Left cardiac atrium (tissue), 4 donors: ENCODE results near the gene DUS1L. TPM values are rescaled to one million over a fixed set of nuclear protein-coding genes. Genes with fewer than 3 reads are reported as not detected.

Source experiments
- ATAC-seq, 2 donors: fragments of 200-7000 bp; cut with Tn5 transposase; one replicate each; pipeline ENCODE4 v1.9.1; 2020; ENCODE audit warnings: mild to moderate bottlenecking in 2 of 2, moderate library complexity in 2 of 2
- DNase-seq: peaks from one replicate; pipeline ENCODE4 v3.0.0-alpha.2; 2020
- intact Hi-C, 2 donors: fragments of 100-400 bp; cut with DNase I; formaldehyde crosslinking; loops; one replicate each; pipeline versions ENCODE4 v1.14.1 to v1.15.1; 2022 to 2023
- total RNA-seq, 2 donors: library from RNA; stranded (reverse); fragmentation: NEBNext Ultra II Directional; extraction: Animal tissue kit (Norgen Biotek cat#: 25700); gene quantifications; one replicate each; pipeline ENCODE4 v1.2.1, GENCODE V29; 2021
- donor health status: DM: no; HTN: yes; CAD: no.
- donor health status: DM: no; HTN: yes; CAD: no; lungs with severe emphysema.
- donor health status: DM: yes; HTN: yes; CAD: no.
- donor health status: Dilated cardiomyopathy.

DUS1L gene
- total RNA-seq, 2 donors from 2014 or later = 59.2 to 65.4 TPM

DNA sequence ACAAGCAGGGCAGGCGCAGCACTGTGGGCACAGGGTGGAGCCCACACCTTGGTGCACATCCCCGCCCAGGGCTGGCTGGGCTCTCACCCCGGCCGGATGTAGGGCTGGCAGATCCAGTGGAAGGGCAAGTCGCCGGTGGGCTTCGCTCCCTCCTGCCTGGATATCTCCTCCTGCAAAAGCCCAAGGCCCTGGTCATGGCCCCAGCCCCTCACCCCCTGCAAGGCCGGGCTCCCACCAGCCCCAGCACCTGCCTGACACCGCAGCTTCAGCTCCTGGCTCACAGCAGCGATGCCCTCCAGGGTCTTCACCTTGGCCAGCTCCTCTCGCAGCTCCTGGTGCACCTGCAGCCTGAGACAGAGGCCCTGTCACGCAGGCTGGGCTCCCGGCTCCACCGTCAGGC lies 5.0 kb downstream of the DUS1L start:
- DNase-seq (peak; percentile 21), ATAC-seq (no peak)

DNA sequence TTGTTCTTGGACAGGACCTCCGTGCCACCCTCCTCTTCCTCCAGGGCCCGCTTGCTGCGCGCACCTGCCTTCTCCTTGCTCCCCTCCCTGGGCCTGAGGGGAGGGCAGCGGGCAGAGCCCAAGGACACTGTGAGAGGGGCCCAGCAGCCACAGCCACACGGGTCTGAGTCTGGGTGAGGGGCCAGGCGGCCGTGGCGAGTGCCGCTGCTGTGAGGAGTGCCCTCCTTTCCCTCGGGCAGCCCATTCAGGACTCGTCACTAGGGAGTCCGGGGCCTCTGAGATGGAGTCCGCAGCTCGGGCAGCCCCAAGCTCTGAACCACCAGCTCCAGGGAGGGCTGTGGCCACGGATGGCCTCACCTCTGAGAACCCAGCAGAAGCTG lies 5.6 kb downstream of the DUS1L start:
- ATAC-seq (no peak), DNase-seq (peak; percentile 19)
- intact Hi-C loops = no loop called here

More for the DNA sequence above, 5.0 kb downstream of the DUS1L start:
- intact Hi-C loops = no loop called here

DNA sequence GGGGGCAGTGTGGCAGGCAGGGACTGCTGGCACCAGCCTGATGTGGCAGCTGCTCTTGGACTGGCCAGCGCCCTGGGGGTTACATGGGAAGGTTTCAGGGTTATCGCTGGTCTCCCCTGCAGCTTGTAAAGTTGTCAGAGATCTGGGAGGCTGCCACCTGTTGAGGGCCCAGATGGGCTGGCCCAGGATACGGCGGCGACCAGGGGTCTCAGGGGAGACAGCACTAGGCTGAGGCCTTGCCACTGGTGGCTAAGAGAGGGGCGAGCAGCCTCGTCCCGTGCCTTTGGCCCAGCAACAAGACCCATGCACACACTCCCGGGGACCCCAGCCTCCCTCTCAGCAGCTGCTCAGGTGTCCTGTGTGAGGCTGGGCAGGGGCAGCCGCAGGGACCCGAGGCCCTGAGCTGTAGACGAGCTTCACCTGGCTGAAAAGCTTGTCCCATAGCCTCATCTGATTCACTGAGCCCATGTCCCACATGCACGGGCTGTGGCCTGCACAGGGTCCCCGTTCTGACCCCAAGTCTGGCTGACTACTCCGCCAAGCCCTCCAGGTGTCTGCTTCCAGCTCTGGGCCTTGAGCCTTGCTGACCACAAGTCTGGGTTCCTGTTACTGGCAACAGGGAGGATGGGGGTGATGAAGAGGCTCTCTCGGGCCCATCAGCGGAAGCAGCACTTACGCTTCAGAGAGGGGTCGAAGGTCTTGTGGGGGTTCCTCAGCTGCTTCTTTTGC lies 6.2 kb downstream of the DUS1L start:
- peak; percentile 16 for DNase-seq

GRCh38 chr17:82058855-82059249 lies 6.8 kb downstream of the DUS1L start:
- DNase-seq (peak; percentile 12), ATAC-seq (no peak)
- intact Hi-C loops = no loop called here

More for the DNA sequence above, 6.2 kb downstream of the DUS1L start:
- ATAC-seq = no peak
- intact Hi-C loops = no loop called here

- DNase-seq (peak; percentile 16), ATAC-seq (no peak)
- intact Hi-C loops = no loop called here
Measured at GRCh38 chr17:82058230-82058854, 7.3 kb downstream of the DUS1L start.

DNA sequence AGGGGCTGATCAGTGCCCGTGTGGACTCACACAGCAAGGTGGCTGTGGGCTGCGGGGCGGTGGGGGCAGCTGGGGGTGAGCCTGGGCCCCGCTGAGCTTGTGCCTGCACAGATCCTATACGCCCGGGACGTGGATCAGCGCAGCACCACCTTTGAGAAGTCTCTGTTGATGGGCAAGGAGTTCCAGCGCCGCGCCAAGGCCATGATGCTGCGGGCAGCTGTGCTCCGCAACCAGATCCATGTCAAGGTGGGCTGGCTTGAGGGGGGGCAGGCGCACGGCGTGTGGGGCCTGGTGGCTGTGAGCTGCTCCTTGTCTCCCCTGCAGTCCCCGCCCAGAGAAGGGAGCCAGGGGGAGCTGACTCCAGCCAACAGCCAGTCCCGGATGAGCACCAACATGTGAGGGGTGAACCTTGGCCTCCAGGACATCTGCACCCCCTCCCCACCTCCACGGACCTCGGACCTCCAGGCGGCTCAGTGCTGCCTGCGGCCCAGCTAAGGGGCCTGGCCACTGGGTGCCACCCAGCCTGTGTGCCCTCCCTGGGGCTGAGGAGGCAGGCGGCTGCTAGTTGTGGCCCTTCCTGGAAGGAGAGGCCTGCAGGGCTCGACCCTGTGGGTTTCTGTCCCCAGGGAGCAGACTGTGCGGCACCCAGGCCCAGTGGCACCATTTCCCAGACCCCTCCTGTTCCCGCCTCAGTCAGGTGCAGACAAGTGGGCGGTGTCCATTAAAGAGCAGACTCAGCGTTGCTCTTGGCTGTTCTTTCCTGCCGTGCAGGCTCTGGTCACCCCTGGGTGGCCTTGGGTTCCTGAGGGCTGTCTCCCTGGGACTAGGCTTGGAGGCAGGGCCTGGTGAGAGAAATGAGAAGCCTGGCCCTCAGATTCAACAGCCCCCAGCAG lies 8.6 kb downstream of the DUS1L start:
- intact Hi-C loops = no loop called here
- DNase-seq (peak; percentile 24), ATAC-seq (no peak)

GRCh38 chr17:82055965-82056728 lies 9.5 kb downstream of the DUS1L start:
- ATAC-seq (no peak), DNase-seq (peak; percentile 17)
- intact Hi-C loops = no loop called here

DNA sequence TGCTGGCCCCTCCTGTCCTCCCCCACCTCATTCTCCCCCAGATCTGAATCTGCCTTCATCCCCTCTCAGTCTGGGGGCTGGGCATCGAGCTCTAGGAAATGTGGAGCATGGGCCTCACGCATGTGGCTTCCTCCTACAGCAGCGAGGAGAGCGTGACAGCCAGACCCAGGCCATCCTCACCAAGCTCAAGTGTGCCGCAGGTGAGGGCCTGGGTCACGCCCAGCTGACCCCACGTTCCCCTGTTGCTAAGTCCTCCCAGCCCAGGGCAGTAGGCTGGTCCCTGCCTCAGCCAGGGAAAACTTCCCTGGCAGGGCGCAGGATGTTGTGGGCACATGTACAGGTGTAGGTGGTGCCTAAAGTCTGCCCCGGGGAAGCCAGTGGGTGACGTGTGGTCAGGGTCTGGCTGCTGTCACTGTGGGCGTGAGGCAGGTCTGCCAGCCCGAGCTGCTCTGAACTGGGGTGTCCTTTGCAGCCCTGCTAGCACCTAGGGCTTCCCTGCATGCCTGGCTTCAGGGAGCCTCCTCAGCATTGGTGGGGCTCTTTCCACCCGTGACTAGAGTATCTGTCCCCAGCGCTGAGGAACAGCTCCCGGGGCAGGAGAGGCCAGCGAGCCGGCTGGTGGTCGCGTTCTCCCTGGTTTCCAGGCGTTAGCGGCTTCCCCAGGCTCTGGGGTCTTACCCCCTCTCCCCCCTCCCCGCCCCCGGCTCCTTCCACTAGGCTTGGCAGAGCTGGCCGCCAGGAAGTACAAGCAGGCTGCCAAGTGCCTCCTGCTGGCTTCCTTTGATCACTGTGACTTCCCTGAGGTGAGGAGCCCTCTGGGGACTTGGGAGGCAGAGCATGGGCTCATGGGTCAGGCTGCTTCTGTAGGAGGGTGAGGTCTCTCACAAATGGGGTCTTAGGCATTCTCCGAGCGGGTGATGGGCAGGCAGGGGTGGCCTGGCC lies 10.3 kb downstream of the DUS1L start:
- peak; percentile 18 for DNase-seq
- intact Hi-C loops = no loop called here
- ATAC-seq = no peak

- DNase-seq (peak; percentile 19), ATAC-seq (no peak)
- intact Hi-C loops = no loop called here
Measured at GRCh38 chr17:82054351-82055022, 11.1 kb downstream of the DUS1L start.

DNA sequence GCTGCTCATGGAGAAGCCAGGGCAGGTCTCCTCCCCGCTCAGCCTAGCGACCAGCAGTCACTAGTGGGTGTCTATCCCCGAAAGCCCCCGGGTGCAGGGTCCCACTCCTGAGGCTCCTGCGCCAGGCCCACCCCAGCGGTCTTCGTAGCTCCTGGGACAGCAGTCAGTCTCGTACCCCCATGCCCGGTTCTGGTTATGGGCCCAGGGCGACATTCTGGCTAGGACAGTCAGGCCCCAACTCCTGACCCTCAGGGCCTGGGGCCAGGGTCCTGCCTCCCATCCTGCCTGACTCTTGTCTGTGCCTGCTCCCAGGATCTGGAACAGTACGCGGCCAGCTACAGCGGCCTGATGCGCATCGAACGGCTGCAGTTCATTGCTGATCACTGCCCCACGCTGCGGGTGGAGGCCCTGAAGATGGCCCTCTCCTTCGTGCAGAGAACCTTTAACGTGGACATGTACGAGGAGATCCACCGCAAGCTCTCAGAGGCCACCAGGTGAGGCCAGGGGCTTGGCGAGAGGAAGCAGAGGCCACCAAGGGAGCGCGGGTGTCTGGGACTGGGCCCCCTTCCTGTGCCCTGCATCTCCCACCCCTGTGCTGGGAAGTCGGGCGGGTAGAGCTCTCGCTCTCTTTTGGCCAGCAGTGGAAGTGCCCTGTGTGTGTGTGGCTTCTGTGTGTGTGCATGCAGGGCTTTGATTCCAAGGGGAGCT lies 11.9 kb downstream of the DUS1L start:
- no peak for DNase-seq
- intact Hi-C loops = no loop called here
- ATAC-seq = no peak

GRCh38 chr17:82053130-82053529 lies 12.5 kb downstream of the DUS1L start:
- intact Hi-C loops = no loop called here
- ATAC-seq (no peak), DNase-seq (peak; percentile 13)

- intact Hi-C loops = no loop called here
- DNase-seq (peak; percentile 16), ATAC-seq (no peak)
Measured at GRCh38 chr17:82052638-82053059, 13.0 kb downstream of the DUS1L start.

DNA sequence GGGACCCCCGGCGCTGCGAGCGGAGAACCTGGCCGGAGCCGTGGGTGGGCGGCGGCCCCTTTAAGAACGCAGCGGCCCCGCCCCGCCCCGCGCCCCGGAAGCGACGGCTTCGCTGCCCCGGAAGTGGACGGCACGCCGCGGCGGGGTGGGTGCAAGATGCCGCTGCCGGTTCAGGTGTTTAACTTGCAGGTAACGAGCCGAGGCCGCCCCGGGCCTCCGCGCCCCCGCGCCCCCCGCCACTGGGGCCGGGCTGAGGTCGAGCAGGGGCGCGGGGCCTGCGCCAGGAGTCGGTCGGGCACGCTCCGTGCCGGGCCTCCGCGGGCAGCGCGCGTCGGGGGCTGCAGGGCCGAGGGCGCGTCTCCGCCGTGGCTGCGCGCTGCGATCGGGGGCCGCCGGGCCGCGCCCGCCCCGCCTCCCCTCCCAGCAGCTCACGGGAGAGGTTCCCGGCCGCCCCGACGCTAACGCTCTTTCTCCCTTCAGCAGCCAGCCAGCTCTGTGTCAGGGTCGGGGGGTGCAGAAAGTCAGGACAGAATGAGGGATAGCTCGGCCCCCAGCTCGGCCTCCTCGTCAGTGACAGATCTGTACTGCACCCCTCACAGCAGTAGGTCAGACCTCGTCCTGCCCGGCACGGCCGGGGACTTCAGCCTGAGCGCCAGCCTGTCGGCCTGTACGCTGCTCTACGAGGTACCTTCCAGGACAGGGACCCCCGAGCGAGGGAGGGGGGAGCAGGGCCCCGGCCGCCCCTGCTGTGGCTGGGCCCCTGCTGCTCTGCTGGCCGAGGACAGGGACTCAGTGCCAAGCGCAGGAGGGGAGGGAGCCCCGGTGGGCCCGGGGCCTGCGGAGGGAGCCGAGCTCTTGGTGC lies 13.6 kb downstream of the DUS1L start, which contains the start of the genes GPS1 and RFNG:
Gene GPS1 (plus strand): TSS at position 123 of the 862 bp plus-strand sequence. CDS start 34 bp downstream, at position 157.
Gene RFNG (minus strand): TSS at position 36 of the 862 bp plus-strand sequence. CDS start 45 bp downstream, outside the sequence.
- intact Hi-C loops = no loop called here
- peak; percentile 63 to 84 for ATAC-seq
- DNase-seq = peak; percentile 86

DNA sequence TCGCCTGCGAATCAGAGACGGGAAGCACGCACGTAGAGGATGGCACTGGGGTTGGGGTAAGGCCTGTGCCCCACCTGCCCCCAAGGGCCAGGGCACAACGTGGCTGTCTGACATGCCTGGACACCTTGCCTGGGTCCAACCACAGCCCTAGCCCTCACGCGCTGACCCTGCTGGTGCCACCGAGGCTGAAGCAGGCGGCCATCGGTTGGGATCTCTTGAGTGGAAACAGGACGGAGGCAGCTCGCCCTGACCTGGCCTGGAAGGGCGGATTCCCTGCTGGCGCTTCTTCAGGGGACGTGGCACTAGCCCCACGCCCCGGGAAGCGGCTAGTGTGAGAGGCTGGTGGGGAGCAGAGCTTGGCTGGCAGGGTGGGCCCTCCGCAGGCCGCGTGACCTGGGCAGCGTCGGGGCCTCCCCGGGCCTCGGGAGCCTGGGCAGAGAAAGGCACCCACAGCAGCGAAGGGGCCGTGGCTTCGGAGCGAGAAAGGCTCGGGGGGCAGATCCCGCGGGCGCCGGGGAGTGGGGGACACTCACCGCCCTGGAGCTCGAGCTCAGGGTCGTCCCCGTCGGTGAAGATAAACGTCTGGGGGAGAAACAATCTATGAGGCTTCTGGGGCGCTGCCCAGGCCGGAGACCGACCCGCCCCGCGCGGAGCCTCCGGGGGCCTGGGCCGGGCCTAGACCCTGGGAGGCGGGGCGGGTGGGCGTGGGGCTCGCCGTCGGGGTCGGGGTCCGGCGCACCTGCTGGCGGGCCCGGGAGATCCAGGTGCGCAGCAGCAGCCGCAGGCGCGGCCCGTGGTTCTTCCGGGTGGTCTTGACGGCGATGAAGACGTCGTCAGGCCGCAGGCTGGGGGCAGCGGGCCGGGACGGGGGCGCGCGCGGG lies 14.6 kb downstream of the DUS1L start:
- DNase-seq (peak; percentile 37), ATAC-seq (peak; percentile 20 to 24)
- intact Hi-C loops = no loop called here
